ENCODE data around the gene RPS6KA5.
"Not testable (repeated sequence)": the region's sequence is repeated elsewhere in the genome, so short reads cannot be mapped to it uniquely, and the experiment has no call there.

- TF ChIP-seq, protein P1, sequence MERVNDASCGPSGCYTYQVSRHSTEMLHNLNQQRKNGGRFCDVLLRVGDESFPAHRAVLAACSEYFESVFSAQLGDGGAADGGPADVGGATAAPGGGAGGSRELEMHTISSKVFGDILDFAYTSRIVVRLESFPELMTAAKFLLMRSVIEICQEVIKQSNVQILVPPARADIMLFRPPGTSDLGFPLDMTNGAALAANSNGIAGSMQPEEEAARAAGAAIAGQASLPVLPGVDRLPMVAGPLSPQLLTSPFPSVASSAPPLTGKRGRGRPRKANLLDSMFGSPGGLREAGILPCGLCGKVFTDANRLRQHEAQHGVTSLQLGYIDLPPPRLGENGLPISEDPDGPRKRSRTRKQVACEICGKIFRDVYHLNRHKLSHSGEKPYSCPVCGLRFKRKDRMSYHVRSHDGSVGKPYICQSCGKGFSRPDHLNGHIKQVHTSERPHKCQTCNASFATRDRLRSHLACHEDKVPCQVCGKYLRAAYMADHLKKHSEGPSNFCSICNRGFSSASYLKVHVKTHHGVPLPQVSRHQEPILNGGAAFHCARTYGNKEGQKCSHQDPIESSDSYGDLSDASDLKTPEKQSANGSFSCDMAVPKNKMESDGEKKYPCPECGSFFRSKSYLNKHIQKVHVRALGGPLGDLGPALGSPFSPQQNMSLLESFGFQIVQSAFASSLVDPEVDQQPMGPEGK (CRISPR knock-in tag; IDR thresholded peaks at IDR 0.05; ENCODE audit: borderline replicate concordance) = not testable (repeated sequence)
- TF ChIP-seq OSR1 (CRISPR knock-in tag; IDR thresholded peaks at IDR 0.05); TOX (CRISPR knock-in tag; IDR thresholded peaks at IDR 0.05; ENCODE audit: borderline replicate concordance); GLIS3 (CRISPR knock-in tag; IDR thresholded peaks at IDR 0.05); CSDC2 (CRISPR knock-in tag; IDR thresholded peaks at IDR 0.05); SNAI2 (CRISPR knock-in tag; IDR thresholded peaks at IDR 0.05); PPARA (CRISPR knock-in tag; IDR thresholded peaks at IDR 0.05; ENCODE audit: borderline replicate concordance); ZFP30 (CRISPR knock-in tag; IDR thresholded peaks at IDR 0.05): not testable (repeated sequence)
- TF ChIP-seq, protein P2, sequence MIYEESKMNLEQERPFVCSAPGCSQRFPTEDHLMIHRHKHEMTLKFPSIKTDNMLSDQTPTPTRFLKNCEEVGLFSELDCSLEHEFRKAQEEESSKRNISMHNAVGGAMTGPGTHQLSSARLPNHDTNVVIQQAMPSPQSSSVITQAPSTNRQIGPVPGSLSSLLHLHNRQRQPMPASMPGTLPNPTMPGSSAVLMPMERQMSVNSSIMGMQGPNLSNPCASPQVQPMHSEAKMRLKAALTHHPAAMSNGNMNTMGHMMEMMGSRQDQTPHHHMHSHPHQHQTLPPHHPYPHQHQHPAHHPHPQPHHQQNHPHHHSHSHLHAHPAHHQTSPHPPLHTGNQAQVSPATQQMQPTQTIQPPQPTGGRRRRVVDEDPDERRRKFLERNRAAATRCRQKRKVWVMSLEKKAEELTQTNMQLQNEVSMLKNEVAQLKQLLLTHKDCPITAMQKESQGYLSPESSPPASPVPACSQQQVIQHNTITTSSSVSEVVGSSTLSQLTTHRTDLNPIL (CRISPR knock-in tag; IDR thresholded peaks at IDR 0.05; ENCODE audit: low read depth) = not testable (repeated sequence)
- TF ChIP-seq, protein P3, sequence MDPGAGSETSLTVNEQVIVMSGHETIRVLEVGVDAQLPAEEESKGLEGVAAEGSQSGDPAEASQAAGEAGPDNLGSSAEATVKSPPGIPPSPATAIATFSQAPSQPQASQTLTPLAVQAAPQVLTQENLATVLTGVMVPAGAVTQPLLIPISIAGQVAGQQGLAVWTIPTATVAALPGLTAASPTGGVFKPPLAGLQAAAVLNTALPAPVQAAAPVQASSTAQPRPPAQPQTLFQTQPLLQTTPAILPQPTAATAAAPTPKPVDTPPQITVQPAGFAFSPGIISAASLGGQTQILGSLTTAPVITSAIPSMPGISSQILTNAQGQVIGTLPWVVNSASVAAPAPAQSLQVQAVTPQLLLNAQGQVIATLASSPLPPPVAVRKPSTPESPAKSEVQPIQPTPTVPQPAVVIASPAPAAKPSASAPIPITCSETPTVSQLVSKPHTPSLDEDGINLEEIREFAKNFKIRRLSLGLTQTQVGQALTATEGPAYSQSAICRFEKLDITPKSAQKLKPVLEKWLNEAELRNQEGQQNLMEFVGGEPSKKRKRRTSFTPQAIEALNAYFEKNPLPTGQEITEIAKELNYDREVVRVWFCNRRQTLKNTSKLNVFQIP (CRISPR knock-in tag; IDR thresholded peaks at IDR 0.05; ENCODE audit: borderline replicate concordance, low read depth) = not testable (repeated sequence)
Observed at GRCh38 chr14:90838531-90838930, 221.9 kb downstream of the RPS6KA5 start.
